Fibroblast of lung (primary cell): ENCODE data around the gene RNF150. TPM values are rescaled to one million over a fixed set of nuclear protein-coding genes. Genes with fewer than 3 reads are reported as not detected.

ENCODE experiments used
- DNase-seq, 2 donors: peaks; one replicate each; pipeline versions ENCODE4 v3.0.0 to v3.0.0-alpha.2; 2010; ENCODE audit warnings: low read depth in 2 of 2
- H2AFZ ChIP-seq: 2 replicates; pipeline ENCODE4 v1.5.1; 2012; ENCODE audit warnings: low read length, control low read depth, inconsistent platforms
- H3K27ac ChIP-seq: 2 replicates; pipeline ENCODE4 v1.5.1; 2011; ENCODE audit warnings: low read length, control low read depth; ENCODE audit not compliant: insufficient read depth
- H3K27me3 ChIP-seq: 2 replicates; pipeline ENCODE4 v1.5.1; 2011; ENCODE audit warnings: mild to moderate bottlenecking, low read length; ENCODE audit not compliant: control insufficient read depth, insufficient read depth
- H3K36me3 ChIP-seq: 2 replicates; pipeline ENCODE4 v1.5.1; 2011; ENCODE audit warnings: low read length; ENCODE audit not compliant: control insufficient read depth, insufficient read depth
- H3K4me1 ChIP-seq: 2 replicates; pipeline ENCODE4 v1.5.1; 2011; ENCODE audit warnings: low read length; ENCODE audit not compliant: control insufficient read depth, insufficient read depth; ENCODE audit errors: extremely low read depth
- H3K4me2 ChIP-seq: 2 replicates; pipeline ENCODE4 v1.5.1; 2011; ENCODE audit warnings: low read length, control low read depth; ENCODE audit not compliant: insufficient read depth; ENCODE audit errors: extremely low read depth
- H3K4me3 ChIP-seq, 4 experiments: fragments of 200-600 bp in 1 of 4; sonication (generic) in 1 of 4; replicated peaks in 1 of 4; 2 replicates each; pipeline ENCODE4 v1.5.1; 2011 to 2016; ENCODE audit warnings: low read length in 4 of 4, low read depth in 3 of 4, mild to moderate bottlenecking in 3 of 4, control low read depth in 2 of 4, inconsistent platforms in 1 of 4, mixed read lengths in 1 of 4; ENCODE audit not compliant: insufficient read depth in 1 of 4; ENCODE audit errors: control extremely low read depth in 1 of 4
- H3K79me2 ChIP-seq: 2 replicates; pipeline ENCODE4 v1.5.1; 2012; ENCODE audit warnings: mild to moderate bottlenecking, low read length, inconsistent platforms; ENCODE audit not compliant: control insufficient read depth, insufficient read depth
- H3K9ac ChIP-seq: 2 replicates; pipeline ENCODE4 v1.5.1; 2011; ENCODE audit warnings: mild to moderate bottlenecking, low read length, control low read depth; ENCODE audit not compliant: insufficient read depth
- H3K9me3 ChIP-seq: 2 replicates; pipeline ENCODE4 v1.5.1; 2012; ENCODE audit warnings: low read depth, low read length; ENCODE audit not compliant: control insufficient read depth, insufficient read depth
- H4K20me1 ChIP-seq: 2 replicates; pipeline ENCODE4 v1.5.1; 2011; ENCODE audit warnings: low read length; ENCODE audit not compliant: control insufficient read depth, insufficient read depth; ENCODE audit errors: extremely low read depth
- EZH2 ChIP-seq: IDR thresholded peaks from 2 replicates; pipeline ENCODE4 v1.5.1; 2012; ENCODE audit warnings: low read length, control low read depth, mild to moderate bottlenecking; ENCODE audit errors: missing control alignments
- polyA plus RNA-seq, 2 donors: library from polyadenylated mRNA; depleted of rRNA in 1 of 2; stranded (reverse) in 1 of 2; unstranded in 1 of 2; fragments of >200 nt; gene quantifications; 2 replicates each; pipeline ENCODE4 v1.2.1, GENCODE V29; 2011 to 2012; ENCODE audit warnings: missing spikeins in 1 of 2
- total RNA-seq: library from RNA; depleted of rRNA; stranded (reverse); fragments of >200 nt; gene quantifications from 2 replicates; pipeline ENCODE4 v1.2.1, GENCODE V29; 2014
- TF ChIP-seq, protein P1 (sequence below), 2 donors: IDR thresholded peaks in 1 of 2; conservative IDR thresholded peaks in 1 of 2; 1 replicate in 1 of 2; 2 replicates in 1 of 2; pipeline ENCODE4 v1.5.1; 2011 to 2012; ENCODE audit warnings: low read length in 2 of 2, control low read depth in 1 of 2, inconsistent platforms in 1 of 2, low read depth in 1 of 2, mild to moderate bottlenecking in 1 of 2

RNF150 gene
- total and polyA plus RNA-seq, 2 donors (not counting 1 experiment from before 2014, with no cell fraction given), result 0.66 to 5.6 TPM

DNA sequence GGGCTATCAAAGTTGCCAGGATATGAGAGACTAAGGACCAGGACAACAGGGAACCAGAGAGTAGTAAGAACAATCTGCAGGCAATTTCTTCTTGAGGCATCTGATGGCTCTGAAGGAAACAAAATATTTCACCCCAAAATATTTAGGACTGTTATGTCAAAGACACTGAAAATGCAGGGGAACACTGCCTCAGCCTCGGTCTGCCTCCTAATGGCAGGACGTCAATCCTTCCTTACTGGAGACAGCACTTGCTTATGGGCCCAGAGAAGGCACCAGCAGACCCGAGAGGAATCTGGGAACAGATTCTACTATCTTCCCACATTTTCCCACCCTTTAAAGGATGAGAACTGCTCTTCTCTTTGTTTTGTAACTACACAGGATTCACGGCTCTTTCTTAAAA is 23.3 kb downstream of the RNF150 start:
- H3K9me3 ChIP-seq, result no peaks in the 10 kb centered on the region
- H3K4me3 ChIP-seq, result no peak overlapping the region
- no peaks in the 10 kb centered on the region for H4K20me1 ChIP-seq
- TF ChIP-seq EZH2, result no peak
- TF ChIP-seq, protein P1, sequence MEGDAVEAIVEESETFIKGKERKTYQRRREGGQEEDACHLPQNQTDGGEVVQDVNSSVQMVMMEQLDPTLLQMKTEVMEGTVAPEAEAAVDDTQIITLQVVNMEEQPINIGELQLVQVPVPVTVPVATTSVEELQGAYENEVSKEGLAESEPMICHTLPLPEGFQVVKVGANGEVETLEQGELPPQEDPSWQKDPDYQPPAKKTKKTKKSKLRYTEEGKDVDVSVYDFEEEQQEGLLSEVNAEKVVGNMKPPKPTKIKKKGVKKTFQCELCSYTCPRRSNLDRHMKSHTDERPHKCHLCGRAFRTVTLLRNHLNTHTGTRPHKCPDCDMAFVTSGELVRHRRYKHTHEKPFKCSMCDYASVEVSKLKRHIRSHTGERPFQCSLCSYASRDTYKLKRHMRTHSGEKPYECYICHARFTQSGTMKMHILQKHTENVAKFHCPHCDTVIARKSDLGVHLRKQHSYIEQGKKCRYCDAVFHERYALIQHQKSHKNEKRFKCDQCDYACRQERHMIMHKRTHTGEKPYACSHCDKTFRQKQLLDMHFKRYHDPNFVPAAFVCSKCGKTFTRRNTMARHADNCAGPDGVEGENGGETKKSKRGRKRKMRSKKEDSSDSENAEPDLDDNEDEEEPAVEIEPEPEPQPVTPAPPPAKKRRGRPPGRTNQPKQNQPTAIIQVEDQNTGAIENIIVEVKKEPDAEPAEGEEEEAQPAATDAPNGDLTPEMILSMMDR (conservative IDR thresholded peaks at IDR 0.05 in 1 of 2, IDR thresholded peaks at IDR 0.05 in 1 of 2; ENCODE audit: low read depth in 1 of 2, low read length in 2 of 2), result no peak
- H3K36me3 ChIP-seq, result no peaks in the 10 kb centered on the region
- H3K79me2 ChIP-seq, result no peaks in the 10 kb centered on the region
- no peak overlapping the region for H3K4me2 ChIP-seq
- no peaks in the 10 kb centered on the region for H3K27me3 ChIP-seq
- H3K27ac ChIP-seq, result no peak overlapping the region
- no peak overlapping the region for H2AFZ ChIP-seq
- no peak for DNase-seq
- H3K4me1 ChIP-seq, result no peaks in the 10 kb centered on the region
- H3K9ac ChIP-seq, result no peak overlapping the region

DNA sequence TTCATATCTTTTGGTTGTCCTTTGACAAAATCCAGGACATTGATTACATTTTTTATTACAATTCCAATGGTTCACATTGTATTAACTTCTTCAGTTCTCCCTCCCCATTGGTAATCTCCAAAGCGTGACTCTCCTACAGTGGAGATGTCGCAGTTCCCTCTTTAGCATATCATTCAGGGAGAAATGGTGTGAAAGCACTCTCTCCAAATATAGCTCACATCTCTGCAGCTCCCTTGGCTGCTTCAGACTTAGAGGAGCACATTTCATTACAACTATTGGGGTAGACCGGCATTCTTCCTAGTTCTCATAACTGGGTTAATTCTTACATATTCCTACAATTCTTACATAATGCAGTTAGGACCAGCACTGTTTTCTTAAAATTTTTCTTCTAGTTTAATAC is 25.3 kb downstream of the RNF150 start:
- no peaks in the 10 kb centered on the region for H3K9me3 ChIP-seq
- H3K9ac ChIP-seq, result no peak overlapping the region
- H3K4me3 ChIP-seq, result no peak overlapping the region
- no peaks in the 10 kb centered on the region for H3K4me1 ChIP-seq
- H3K36me3 ChIP-seq, result no peaks in the 10 kb centered on the region
- TF ChIP-seq EZH2, result no peak
- TF ChIP-seq, protein P1 (conservative IDR thresholded peaks at IDR 0.05 in 1 of 2, IDR thresholded peaks at IDR 0.05 in 1 of 2; ENCODE audit: low read depth in 1 of 2, low read length in 2 of 2), result no peak
- H3K79me2 ChIP-seq, result no peaks in the 10 kb centered on the region
- no peaks in the 10 kb centered on the region for H3K27me3 ChIP-seq
- no peak overlapping the region for H2AFZ ChIP-seq
- no peak overlapping the region for H3K4me2 ChIP-seq
- no peak overlapping the region for H3K27ac ChIP-seq
- peaks cover 1% of the 10 kb centered on the region for H4K20me1 ChIP-seq
- DNase-seq, result no peak

DNA sequence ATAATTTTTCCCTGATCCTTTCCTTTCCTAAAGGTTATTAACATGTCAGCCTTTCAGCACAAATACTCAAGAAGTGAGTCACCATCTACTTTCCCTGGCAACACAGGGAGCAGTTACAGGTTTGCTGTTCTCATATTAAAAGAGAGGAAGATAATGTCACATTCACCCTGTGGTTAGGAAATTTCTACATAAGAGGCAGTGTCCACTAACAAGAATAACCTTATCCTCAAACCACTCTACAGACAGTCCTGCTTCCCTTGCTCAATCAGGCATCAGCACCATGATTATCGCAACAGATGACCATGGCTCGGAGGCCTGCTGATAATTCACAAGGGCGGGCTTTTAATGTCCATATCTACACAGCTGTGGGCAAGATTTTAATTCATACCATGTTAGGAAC is 30.9 kb downstream of the RNF150 start:
- peak; percentile 42 to 89 for DNase-seq
- H2AFZ ChIP-seq, result no peak overlapping the region

More for the DNA sequence above, 30.9 kb downstream of the RNF150 start:
- Histone ChIP-seq H3K4me3 (no peak overlapping the region), H3K9me3 (no peaks in the 10 kb centered on the region), H3K27me3 (no peaks in the 10 kb centered on the region), H3K9ac (no peak overlapping the region), H3K4me1 (no peaks in the 10 kb centered on the region), H3K36me3 (no peaks in the 10 kb centered on the region), H3K79me2 (no peaks in the 10 kb centered on the region), H3K27ac (no peak overlapping the region), H4K20me1 (peaks cover 1% of the 10 kb centered on the region), H3K4me2 (no peak overlapping the region)
- TF ChIP-seq, protein P1 (conservative IDR thresholded peaks at IDR 0.05 in 1 of 2, IDR thresholded peaks at IDR 0.05 in 1 of 2; ENCODE audit: low read depth in 1 of 2, low read length in 2 of 2), result no peak
- no peak for TF ChIP-seq EZH2
